HG02642 (cell line): ENCODE measurements around the gene NPAS2.

ENCODE experiments used
- ATAC-seq: cut with Tn5 transposase; IDR thresholded peaks from one replicate; pipeline ENCODE4 v1.9.1; 2021; ENCODE audit warnings: mild to moderate bottlenecking; ENCODE audit not compliant: unreplicated experiment, poor library complexity

Gene NPAS2

DNA sequence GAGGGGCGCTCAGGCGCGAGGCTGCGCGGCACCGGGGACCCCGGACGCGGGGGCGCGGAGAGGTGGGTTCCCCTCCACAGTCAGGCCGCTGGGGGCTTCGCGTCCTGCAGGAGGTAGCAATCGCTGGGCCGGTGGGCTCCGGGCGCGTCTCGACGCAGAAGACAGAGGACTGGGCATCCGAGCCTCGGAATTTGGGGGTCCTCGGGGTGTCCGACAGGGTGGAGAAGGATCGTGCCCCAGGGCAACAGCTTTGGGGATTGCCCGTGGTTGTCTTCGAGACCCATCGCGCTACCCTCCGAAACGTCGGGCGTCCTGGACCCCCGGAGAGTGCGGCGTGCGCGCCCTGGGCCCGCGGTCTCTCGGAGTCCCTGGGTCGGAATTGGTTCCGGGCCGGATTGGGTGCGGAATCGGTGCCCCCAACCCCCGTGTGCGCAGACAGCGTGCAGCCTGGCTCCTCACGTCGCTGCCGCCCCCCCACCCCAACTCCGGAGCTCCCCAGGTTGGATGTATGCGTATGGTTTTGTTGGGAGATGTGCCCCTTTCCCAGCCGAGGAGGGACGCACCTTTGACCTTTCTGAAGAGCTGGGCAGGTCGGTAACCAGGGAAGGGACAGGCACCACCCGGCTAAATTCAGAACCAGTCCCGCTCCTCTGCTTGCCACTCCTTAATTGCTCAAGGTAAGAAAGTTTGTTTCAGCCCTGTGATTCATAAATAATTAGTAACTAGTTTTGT lies 750 bp downstream of the NPAS2 start:
- no peak for ATAC-seq

DNA sequence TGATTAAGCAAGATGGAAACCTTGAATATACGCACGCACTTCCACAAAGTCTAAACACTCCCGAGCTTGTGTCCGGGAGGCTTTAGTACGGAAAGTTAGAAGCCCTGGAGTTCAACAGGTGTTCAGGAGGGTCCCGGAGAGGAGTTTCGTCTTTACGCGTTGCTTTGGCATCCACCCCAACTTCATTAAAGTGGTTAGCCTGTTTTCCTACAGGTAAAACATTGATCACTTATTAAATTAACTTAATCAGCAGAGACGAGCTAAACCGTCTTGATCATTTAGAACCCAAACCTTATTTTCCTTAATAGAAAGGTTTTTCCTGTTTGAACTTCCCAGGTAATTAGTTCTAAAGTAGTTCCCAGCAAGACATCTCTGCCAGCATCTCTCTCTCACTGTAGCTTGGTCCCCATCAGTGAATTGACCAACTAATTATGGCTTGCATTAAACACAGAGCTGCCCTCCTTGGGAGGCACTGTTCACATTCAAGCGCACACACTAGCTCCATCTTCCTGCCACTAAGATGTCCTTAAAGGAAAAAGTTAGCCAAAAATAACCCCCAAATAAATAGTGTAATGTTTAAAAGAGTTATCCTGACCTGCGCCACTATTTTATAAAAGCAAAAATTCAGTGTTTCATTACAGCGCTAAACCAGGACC lies 1.4 kb downstream of the NPAS2 start:
- no peak for ATAC-seq

DNA sequence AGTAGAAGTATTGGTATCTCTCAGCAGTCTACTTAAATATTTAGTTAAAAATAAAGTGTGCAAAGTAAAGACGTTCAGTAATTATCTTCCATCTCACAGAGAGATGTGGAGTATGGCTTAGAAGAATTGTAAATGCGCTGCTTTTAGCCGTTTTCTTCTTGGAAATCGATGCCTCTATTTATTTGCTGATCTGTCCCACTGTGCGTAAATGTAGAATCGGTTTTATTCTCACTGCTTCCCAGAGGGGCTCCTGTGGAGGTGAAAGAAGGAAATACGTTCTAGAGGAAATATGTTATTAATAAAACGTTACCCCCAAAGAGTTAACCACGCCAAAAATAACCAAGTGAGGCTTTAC lies 1.9 kb downstream of the NPAS2 start:
- ATAC-seq: no peak

DNA sequence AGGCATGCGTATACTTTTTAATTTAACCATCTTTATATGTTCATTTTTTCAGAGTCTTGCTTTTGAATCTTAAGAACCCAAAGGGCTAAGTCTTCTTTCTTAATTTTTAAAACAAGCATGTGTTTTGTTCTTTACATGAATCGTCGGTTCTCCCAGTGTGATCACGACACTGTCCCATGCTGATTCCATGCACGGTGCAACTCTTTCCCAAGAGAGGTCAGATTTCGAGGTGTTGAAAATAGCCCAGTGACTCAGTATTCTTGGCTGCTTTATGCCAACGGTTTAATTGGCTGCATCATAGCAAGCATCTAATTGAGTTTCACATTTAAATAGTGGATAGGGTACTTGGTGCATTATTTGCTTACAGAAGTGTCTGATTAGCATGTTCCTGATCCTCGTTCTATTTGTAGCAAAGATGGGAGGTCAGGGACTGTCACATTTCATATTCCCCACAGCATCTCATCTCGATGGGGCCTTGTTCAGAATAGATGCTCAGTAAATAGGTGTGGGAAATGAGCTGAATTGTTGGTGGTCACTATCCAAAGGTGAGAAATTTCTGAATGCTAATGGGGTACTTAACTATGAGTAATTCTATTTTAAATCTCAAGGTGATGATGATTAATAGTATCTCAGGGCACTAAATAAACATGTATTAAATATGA lies 2.8 kb downstream of the NPAS2 start:
- no peak for ATAC-seq

DNA sequence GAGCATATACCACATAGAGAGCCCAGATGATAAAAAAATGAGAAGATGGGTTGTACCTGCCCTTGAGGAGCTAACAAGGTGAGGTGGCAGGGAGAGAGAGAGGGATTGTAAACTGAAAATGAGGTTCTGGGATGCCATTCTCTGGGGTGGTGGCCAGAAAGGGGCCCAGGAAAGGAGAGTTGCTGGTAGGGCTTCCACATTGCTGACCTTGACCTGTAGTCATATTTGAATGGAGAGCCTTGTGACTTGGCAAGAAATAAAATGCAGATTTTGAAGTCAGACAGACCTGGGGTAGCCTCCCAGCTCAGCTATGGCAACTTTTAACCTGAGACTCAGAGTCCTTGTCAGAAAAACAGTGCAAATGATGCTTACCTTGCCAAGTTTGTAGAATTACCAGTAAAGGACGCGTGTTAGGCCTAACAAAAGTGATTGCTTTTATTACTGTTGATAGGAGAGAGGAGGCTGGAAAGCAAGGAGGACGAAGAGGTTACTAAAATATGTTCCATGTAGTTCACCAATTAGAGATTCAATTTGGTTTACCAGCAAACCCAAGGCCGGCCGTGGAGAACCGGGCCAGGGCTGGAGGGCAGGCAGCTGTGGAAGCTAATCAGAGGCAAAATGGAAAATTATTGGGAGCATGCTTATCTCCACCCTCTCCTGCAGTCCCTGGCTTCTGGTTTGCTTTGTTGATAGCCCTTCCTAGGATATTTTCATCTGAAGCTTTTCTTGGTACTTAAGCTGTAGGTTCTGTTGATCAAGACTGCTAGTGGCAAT lies 3.9 kb downstream of the NPAS2 start:
- no peak for ATAC-seq

DNA sequence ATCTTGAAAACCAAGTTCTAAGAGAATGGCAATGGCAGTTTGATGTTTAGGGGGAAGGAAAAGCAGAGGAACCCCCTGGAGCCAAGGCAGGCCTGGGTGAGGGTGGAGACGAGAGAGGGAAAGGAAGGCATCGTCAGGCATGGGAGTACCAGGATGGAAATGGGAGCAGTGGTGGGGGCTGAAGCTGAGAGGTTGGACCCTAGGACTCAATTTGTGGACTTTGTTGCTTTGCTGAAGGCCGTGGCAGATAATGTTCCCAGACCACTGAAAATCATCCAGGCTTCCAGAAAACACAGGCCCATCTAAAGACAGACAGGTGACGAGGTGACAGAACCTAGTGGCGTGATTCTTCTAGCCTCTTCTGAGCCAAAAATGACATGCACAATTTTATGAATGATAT lies 4.9 kb downstream of the NPAS2 start:
- ATAC-seq: no peak

DNA sequence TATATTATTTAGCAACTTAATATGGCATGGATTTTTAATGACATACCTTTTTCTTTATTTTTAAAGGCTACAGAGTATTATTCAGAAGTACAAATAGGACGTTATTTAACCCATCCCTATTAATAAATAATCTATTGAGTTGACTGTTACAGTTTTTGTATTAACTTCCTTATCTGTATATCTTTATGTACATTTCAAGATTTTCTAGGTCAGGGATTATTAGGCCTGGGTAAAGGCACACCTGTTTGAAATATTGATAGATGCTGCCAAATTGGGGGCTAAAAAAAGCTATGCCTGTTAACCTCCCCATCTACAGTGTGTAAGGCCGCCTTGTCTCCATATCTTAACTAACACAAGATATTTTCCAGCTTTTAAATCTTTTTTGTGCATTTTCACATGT lies 6.6 kb downstream of the NPAS2 start:
- ATAC-seq: no peak

DNA sequence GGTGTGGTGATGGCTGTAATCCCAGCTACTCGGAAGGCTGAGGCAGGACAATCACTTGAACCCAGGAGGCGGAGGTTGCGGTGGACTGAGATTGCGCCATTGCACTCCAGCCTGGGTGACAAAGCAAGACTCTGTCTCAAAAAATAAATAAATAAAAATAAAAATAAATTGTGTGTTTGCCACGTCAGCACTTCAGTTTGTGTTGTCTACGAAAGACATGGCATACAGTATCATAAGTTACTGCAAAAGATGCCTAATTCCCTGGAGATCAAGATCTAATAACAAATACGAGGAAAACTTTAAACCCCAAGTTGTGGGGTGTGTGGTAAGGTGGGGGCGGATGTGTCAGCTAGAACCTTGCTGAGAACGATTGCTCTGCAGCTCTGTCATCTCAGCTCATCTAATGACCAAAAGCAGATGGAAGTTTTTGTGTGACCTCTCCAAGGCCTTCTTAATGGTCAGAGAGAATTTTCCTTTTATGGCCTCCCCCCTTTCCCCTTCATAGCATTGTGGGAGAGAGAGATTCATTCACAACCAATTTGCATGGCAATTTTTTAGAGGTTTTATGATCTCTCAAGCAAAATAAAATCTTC lies 11.3 kb downstream of the NPAS2 start:
- ATAC-seq: no peak

DNA sequence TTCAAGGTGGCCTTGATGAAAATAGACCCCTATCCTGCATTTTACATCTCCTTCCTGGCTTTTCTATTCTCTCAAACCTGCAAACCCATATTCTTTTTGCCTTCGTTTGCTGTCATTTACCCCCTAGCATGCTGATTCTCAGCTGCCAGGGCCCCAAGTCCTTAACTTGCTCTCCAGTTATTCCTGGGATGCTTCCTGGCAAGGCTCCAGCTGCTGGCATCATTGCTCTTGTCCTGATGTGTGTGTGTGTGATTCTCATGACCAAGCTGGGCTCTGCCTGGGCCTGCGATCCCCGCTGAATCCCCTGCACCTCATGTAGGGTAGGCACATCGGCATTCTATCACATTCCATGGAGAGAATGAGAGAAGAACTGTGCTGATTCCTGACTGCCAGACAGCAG lies 11.9 kb downstream of the NPAS2 start:
- ATAC-seq: no peak

DNA sequence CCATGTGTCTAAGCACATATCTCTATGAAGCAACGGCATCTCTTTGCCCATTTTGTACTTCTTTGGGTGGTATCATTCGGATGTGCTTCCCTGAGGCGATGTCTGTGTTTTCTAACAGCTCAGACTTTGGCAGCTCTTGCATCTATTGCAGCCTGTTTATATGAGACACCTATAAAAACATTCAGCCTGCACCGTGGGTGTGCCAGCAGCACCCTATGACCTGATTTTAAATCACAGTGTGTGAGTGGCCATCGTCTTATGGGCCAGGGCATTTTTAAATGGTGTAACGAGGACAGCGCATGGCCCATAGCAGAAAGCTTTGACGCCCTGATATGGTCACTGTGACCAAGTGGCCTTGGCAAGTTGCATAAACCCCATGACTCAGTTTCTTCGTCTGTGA lies 12.9 kb downstream of the NPAS2 start:
- no peak for ATAC-seq

DNA sequence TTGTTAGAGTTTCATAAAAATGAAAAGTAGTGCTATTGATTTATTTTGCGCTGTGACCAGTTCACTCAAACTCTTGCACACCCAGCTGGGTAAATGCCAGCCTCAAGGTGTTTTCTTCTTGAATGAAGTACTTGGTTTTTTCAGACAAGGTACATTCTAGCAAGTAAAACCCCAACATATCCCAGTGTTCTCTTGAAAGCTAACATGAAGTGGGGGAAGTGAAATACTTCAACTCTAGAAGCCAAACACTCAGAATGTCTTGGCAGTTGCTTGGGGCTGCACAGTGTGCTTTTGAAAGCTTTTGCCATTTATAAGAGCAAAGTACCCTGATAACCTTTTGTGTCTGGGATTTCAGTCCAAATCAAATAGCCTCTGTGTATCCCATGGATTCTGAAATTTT lies 13.4 kb downstream of the NPAS2 start:
- ATAC-seq: no peak

DNA sequence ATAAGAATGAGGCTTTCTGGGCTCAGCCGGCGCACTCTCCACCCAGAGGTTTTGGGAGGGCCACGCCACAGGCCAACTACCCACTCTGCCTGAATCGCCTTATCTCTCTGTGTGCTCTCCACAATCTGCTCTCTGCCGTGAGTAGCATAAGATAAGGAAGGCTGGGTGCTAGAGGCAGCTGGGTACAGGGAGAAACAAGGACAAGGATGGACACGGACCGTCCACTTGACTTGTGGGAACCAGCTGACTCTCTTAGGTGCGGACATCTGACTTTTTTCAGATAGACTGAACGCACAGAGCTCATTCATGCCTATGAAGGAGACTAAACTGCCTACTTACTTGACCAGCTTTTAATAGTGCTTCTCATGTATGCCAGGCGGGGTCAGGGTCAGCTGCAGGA lies 14.3 kb downstream of the NPAS2 start:
- no peak for ATAC-seq

DNA sequence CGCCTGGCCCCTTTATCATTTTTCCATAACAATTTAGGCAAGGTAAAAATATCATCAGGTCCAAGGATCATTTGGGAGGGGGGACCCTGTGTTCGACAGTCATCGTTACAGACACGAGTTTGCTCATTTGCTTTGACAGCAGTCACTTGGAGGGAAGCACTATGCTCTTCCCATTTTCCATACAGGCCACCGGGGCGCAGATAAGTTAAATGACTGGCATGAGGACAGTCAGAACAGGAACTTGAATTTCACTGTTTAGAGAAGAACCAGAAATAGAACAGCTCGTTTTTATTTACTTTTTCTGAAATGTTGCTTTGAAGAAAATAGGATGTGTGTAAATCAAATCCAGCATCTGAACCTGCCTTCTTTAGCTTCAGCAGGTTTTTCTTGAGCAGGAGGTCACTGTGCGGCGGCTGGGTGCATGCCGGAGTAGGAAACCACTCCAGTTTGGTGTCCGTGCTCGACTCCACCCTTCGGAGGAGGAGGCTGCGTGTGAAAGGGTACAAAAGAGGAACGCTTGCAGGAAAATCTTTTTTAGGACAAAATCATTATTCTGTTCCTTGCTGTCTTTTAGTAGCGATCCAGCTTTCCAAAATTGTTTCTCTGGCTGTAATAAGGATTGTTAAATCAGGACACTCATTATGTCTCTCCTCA lies 15.2 kb downstream of the NPAS2 start:
- no peak for ATAC-seq

DNA sequence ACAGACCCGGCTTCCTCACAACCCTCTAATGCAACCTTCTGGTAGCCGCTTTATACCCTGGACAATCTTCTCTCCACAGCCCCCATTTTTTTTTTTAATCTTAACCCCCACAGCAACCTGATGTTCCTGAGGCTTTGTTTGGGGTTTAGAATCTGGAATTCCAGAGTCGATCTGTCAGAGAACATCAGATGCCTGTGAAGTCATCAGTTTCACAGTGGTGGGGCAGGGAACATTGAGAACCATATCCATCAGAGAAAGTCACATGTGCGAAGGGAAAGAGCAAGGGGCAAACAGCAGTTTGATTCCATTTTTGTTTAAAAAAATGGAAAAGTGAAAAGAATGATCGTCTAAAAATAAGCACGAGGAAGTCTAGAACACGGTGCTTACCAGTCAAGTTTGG lies 20.6 kb downstream of the NPAS2 start:
- ATAC-seq: no peak

DNA sequence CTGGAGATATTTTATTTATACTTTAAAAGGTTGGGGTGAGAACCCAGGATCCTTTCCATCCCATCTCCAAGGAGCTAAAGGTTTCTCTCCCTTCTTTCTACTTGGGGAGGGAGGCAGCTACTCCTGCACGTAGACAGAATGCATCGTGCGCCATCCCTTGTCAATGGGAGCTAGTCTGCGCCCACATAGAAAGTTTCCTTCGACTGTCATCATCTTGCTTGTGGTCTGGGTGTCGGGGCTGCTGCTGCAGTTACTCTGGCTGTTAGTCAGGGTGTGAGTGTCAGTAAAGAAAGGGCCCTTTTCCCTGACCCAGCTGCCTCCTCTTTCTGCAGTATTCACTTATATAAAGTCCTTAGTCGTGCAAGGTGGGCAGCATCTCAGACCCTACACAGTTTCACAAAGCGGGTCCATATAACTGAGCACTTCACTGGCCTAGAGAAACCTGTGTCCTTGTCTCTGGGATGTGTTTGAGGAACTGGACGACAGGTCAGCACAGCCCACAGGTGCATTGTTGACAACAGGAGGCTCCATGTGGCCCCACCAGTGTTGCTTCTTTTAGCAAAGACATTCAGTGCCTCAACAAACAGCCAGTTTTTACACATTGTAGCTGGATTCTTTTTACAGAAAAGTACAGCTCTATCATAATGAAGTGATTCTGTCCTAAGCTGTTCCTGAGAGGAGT lies 22.4 kb downstream of the NPAS2 start:
- no peak for ATAC-seq

DNA sequence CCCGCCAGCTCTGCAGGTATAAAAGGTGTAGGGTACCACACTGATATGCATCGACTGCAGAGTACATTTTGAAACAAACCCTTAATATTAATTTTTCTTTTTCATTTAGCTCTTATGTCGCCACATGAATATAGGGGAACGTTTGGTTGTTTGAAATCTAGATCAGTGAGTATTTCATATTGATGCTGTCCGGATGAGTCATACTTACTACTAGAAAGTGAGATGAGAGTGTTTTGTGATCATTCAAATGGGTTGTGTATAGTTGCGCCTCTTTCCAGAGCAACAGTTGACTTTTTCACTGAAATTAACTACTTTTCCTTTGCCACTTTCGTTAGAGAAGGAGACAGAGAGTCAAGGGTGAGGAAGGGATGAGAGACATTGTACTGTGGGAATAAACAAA lies 24.6 kb downstream of the NPAS2 start:
- no peak for ATAC-seq

DNA sequence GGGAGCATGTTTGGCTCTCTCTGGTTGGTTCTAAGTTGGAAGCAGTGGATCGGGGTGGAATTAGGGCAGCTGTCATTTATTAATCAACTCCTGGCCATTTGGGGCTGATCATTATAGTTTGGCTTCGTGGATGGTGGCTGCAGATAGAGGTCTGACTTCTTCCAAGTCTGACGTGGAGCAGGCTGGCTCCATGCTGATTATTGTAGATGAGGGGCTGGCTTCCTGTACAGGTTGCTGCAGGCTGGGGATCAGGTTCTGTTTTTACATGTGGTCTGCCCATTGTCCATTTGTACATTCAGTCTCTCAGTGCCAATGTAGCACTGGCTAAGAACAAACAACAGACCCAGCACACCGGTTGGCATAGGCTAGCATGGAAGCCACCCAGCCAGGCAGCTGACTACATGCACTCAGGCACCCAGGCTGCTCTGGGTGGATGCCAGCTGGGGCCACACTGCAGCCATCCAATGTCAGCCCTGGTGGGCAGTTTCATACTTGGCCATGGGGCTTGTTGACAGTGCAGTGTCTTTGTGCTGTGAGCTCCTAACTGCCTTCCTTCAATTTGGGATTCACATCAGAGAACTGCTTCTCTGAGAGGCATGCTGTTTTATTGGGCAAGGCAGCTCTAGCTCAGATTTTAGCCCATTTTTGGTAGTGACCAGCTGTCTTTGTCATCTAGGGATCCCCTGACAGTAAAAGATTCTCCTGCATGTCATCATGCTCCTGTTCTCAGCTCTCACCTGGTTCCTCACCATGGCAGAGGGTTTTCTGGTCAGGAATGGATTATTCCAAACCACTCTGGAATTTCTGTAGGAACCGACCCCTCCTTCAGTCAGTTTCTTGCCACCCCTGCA lies 25.4 kb downstream of the NPAS2 start:
- no peak for ATAC-seq

DNA sequence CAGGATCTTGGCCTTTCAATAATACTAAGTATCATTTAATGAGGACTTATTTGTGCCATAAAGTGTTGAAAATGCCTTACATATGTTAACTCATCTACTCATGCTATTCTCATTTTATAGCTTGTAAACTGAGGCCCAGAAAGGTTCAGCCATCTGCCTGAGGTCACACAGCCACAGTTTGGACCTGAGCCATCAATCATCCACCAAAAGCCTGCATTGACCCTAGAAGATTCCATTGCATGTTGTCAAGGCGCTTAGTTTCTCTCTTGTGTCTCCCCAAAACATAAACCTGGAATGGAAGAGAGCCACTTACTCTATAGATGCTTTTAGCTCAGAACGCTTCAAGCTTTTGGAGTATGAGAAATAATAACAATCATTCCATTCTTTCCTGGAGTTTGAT lies 26.8 kb downstream of the NPAS2 start:
- ATAC-seq: no peak

DNA sequence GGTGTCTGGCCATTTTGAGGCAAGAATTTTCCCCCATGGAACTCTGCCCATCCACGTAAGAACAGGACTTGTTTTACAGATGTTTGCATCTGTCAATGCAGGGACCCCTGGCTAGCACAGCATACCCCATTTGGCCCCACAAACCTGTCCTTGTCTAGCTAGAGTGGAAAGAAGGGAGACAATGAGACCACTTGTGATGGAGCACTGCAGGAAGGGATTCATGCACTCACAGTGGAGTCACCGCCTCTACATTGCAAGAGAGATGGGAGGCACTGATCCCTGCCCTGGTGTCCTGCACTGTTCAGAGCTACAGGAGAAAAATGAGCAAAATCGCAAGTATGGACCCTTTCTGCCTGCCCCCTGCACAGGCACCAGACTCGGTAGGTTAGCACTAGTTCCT lies 32.5 kb downstream of the NPAS2 start:
- no peak for ATAC-seq
